ENCODE measurements around the gene CSNK1G1.

- peak; percentile 2 for TF ChIP-seq CTCF (IDR thresholded peaks at IDR 0.05; ENCODE audit: low read depth, low read length)
- TF ChIP-seq MYC (IDR thresholded peaks at IDR 0.05; ENCODE audit: low read depth, low read length) = no peak
- no peak for TF ChIP-seq POLR2A (IDR thresholded peaks at IDR 0.05; ENCODE audit: extremely low read depth, insufficient read length)
Observed at GRCh38 chr15:64209680-64210334, 146.2 kb downstream of the CSNK1G1 start.

Data from NB4 (cell line).